Stimulated activated CD4-positive, alpha-beta T cell treated with anti-CD3 and anti-CD28 coated beads, Interleukin-4, amount 100 ng/mL, for 1 hour (primary cell): ENCODE results near the gene SCAND1.
"Not testable (repeated sequence)": the region's sequence is repeated elsewhere in the genome, so short reads cannot be mapped to it uniquely, and the experiment has no call there.

Experiments used
- DNase-seq: peaks from one replicate; pipeline ENCODE4 v3.0.0-alpha.2; 2020

The SCAND1 gene

DNA sequence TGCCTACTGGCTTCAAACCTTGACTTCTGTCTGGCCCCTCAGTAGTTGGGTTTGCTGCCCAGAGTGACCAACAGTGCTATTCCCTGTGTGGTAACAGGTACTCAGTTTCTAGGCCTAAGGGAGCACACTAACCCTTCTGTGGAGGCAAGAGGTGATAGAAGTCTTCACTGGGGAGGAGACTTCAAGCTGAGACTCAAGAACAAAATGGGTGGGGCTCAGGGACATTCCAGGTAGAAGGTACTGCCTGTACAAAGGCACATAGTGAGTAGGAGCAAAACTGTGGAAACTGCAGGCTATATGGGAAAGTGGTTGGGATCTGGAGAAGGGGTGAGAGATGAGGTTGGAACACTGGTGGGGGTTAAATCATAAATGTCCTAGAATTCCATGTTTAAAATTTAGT lies 2.3 kb upstream of the SCAND1 start:
- no peak for DNase-seq

GRCh38 chr20:35954907-35955251 lies 577 bp upstream of the SCAND1 start:
- DNase-seq, result no peak

DNA sequence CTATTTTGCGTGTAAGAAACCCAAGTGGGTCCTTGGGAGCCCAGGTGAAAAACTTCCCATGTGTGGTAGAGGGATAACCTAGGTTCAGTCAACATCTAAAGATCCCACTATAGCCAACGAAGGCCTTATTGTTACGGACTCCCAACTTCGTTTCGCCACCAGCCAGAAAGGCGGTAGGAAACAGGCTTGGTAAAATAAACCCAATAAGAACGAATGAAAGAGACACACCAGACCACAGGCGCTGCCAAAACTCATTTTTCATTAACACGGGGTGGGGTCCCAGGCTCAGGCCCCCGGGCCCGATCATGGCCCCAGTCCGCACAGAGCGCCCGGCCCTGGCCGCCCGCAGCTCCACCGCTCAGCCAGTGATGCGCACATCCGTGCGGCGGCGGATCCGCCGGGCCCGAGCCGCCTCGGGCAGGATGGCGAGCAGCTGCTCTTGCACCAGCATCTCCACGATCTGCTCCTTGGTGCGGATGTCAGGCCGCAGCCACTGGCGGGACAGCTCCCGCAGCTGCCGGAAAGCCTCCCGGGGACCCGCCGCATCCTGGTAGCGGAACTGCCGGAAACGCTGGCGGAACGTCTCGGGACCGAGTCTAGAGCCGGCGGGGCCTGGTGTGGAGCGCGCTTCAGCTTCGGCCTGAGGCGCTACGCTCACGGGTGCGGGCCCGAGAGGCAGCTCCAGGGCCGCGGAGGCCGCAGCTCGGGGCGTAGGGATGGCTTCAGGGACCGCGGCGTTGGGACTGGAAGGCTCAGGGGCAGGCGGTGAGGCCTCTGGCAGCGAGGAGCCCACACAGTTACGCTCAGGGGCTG lies 709 bp downstream of the SCAND1 start:
- peak; percentile 59 for DNase-seq

DNA sequence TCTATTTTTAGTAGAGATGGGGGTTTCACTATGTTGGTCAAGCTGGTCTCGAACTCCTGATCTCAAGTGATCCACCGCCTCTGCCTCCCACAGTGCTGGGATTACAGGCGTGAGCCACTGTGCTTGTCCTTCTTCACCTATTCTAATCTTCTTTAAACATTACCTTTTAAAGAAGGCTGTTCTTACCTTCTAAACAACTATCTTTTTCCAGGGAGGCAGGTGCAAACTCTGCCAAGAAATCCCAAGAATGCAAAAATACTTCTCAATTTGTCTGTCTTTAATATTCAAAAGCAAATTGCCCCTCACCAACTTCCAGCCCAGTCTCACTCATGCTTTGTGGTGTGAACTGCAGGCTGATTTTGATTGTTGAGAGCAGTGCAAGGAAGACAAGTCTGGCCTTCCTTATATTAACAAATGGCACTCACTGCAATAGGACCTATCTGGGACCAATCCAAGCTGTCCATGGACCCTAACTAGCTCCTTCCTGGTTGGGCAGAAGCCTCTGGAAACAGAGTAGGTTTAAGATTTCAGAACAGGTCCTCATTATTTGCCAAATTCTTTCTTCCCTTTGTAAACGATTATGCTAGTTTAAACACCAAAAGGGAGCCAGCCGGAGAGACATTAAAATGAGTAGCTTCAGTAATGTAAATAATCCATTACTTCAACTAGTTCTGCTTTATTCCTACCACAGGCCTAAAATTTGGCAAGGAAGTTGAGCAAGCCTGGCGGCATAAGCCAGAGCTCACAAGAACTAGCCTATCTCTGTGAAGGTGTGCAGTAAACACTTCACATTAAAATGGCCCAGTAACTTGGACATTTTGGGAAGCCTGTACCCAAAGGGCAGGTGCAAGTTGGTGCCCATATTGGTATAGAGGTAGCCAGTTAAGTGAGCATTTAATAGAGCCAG lies 1.6 kb downstream of the SCAND1 start:
- DNase-seq, result no peak

- DNase-seq, result not testable (repeated sequence)
Observed at GRCh38 chr20:35952080-35952479, 2.2 kb downstream of the SCAND1 start.

DNA sequence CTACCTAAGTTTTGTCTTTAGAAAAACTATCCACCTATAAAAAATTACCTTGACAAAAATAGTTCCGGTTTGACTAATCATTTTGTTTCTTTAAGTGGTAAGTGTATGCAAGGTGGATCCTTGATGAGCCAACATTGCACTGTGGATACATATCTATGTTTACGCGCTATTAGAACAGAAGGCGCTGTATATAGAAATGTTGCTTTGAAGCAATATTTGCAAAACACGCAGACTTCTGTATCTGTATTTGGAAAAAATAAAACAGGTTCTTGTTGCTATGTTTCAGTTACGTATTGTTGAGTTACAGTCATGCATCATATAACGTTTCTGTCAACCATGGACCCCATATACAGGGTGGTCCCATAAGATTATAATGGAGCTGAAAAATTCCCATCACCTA lies 4.2 kb downstream of the SCAND1 start:
- DNase-seq, result no peak

- DNase-seq, result no peak
Observed at GRCh38 chr20:35947907-35948306, 6.4 kb downstream of the SCAND1 start.

- DNase-seq, result peak; percentile 7
Observed at GRCh38 chr20:35947489-35947888, 6.8 kb downstream of the SCAND1 start.

- no peak for DNase-seq
Observed at GRCh38 chr20:35942243-35942642, 12.1 kb downstream of the SCAND1 start.

GRCh38 chr20:35941620-35942019 lies 12.7 kb downstream of the SCAND1 start:
- DNase-seq, result no peak

- DNase-seq, result no peak
Observed at GRCh38 chr20:35939264-35939663, 15.0 kb downstream of the SCAND1 start.

- no peak for DNase-seq
Observed at GRCh38 chr20:35934050-35934449, 20.3 kb downstream of the SCAND1 start.

GRCh38 chr20:35929301-35929700 lies 25.0 kb downstream of the SCAND1 start:
- DNase-seq, result no peak

- no peak for DNase-seq
Observed at GRCh38 chr20:35920523-35920922, 33.8 kb downstream of the SCAND1 start.

- DNase-seq, result no peak
Observed at GRCh38 chr20:35918021-35918420, 36.3 kb downstream of the SCAND1 start.

GRCh38 chr20:35917077-35917476 lies 37.2 kb downstream of the SCAND1 start:
- DNase-seq, result no peak

DNA sequence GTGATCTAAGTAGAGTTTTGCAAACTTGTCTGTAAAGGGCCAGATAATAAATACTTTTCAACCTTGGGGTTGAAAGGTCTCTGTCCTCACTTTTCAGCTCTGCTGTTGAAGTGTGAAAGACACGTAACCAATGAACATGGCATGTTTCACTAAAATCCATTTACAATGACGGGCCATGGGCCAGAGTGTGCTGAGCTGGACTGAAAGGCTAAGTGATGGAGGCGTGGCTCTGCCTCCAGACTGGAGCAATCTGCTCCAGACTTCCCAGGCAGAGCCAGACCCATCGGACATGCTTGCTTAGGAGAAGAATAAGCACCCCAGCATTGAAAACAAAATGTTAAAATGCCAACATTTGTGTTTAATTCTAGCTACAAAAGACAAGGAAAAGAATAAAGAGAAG lies 41.4 kb downstream of the SCAND1 start:
- DNase-seq, result no peak

DNA sequence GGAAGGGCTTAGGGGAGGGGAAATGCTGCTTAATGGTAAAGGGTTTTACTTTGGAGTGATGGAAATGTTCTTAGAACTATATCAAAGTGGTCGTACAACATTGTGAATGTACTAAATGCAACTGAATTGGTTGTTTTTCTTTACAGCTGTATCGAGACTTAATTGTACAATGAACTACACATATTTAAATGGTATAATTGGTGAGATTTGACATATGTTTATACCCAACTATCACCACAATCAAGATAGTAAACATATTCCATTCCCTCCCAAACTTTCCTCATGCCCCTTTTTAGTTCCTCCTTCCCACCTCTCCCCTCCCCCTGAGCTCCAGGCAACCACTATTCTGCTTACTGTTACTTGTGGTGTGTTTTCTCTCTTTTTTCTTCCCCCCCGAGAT lies 44.0 kb downstream of the SCAND1 start:
- no peak for DNase-seq

GRCh38 chr20:35909796-35910195 lies 44.5 kb downstream of the SCAND1 start:
- DNase-seq, result no peak

DNA sequence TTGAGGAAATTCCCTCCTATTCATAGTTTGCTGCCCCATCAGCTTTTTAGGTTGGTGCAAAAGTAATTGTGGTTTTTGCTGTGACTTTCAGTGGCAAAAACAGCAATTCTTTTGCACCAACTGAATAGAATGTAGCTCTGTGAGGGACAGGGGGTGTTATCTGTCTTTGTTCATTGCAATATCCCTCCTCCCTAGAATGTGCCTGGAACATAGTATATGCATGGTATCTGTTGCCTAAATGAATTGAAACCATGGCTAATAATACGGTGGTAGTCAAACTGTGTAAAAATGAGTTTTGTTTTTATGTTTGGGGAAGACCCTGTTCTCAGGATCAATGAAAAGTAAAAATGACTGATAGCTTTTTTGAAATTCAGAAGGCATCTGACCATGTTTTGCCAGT lies 45.1 kb downstream of the SCAND1 start:
- DNase-seq, result no peak

DNA sequence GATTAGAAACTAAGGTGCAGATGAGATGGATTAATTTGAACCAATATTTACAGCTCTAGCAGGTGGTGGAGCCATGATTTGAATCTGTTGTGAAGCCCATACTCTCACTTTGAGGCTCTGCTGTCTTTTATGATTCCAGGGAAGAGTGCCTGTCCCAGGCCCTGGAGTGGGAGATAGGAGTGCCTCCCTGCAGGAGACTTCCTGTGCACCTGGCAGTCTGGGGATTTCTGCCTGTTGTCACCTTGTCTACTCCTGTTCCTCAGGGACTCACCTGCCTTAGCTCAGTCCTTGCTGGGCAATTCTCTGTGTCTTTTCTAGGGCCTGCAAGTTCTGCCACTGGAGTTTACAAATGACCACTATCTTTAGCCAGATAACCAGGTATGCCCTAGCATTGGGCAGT lies 46.3 kb downstream of the SCAND1 start:
- DNase-seq, result no peak

- DNase-seq, result no peak
Observed at GRCh38 chr20:35907017-35907701, 47.1 kb downstream of the SCAND1 start.

DNA sequence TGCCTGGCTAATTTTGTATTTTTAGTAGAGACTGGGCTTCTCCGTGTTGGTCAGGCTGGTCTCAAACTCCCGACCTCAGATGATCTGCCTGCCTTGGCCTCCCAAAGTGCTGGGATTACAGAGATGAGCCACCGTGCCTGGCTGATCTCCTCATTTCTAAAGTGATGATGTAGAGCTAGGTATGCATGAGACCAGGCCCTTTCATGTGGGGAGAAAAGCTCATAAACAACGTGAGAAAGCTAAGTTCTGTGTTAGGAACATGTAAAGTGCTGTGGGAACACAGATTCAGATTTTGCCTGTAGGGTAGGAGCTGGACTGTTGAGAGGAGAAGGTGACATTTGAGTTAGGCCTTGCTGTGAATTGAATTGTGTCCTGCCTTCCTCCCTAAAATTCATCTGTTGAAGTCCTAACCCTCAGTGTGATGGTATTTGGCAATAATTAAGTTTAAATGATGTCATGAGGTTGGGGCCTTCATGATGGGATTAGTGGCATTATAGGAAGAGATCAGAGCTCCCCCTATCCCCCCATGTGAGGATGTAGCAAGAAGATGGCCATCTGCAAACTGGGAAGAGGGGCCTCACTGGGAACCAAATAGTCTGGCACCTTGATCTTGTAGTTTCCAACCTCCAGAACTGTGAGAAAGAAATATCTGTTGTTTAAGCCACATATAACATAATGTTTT lies 49.2 kb downstream of the SCAND1 start:
- DNase-seq, result no peak
